Panc1 (cell line): ENCODE data around the gene UBE2Q2.

ENCODE experiments used
- REST ChIP-seq, 2 experiments: IDR thresholded peaks; 2 replicates each; pipeline ENCODE4 v1.6.1; 2011 to 2012; ENCODE audit warnings: low read depth in 2 of 2, control low read depth in 1 of 2, low read length in 1 of 2, mild to moderate bottlenecking in 1 of 2, moderate library complexity in 1 of 2; ENCODE audit not compliant: insufficient read depth in 1 of 2
- SIN3A ChIP-seq: IDR thresholded peaks from 2 replicates; pipeline ENCODE4 v1.6.1; 2012; ENCODE audit warnings: low read depth, mild to moderate bottlenecking, low read length, moderate library complexity, borderline replicate concordance; ENCODE audit not compliant: insufficient read depth
- TCF7L2 ChIP-seq: IDR thresholded peaks from 2 replicates; pipeline ENCODE4 v1.6.1; 2011; ENCODE audit warnings: mild to moderate bottlenecking, low read depth, low read length, inconsistent platforms
- TF ChIP-seq, protein P1 (sequence below): fragments of 450-650 bp; IDR thresholded peaks from 2 replicates; pipeline ENCODE4 v1.5.1; 2017; ENCODE audit warnings: mild to moderate bottlenecking

GRCh38 chr15:75928680-75929608 lies 85.7 kb downstream of the UBE2Q2 start:
- TF ChIP-seq SIN3A, result no peak
- TF ChIP-seq, protein P1, sequence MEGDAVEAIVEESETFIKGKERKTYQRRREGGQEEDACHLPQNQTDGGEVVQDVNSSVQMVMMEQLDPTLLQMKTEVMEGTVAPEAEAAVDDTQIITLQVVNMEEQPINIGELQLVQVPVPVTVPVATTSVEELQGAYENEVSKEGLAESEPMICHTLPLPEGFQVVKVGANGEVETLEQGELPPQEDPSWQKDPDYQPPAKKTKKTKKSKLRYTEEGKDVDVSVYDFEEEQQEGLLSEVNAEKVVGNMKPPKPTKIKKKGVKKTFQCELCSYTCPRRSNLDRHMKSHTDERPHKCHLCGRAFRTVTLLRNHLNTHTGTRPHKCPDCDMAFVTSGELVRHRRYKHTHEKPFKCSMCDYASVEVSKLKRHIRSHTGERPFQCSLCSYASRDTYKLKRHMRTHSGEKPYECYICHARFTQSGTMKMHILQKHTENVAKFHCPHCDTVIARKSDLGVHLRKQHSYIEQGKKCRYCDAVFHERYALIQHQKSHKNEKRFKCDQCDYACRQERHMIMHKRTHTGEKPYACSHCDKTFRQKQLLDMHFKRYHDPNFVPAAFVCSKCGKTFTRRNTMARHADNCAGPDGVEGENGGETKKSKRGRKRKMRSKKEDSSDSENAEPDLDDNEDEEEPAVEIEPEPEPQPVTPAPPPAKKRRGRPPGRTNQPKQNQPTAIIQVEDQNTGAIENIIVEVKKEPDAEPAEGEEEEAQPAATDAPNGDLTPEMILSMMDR, result peak; percentile 74
- TF ChIP-seq REST (IDR thresholded peaks at IDR 0.05; ENCODE audit: insufficient read depth in 1 of 2, low read depth in 2 of 2, low read length in 1 of 2), result no peak
- no peak for TF ChIP-seq TCF7L2
